Esophagus muscularis mucosa (tissue), 3 donors: ENCODE results near the gene MAGI1.

Experiments
- POLR2A ChIP-seq: fragments of 450-650 bp; IDR thresholded peaks from one replicate; pipeline ENCODE4 v1.6.1; 2017; ENCODE audit warnings: antibody characterized with exemption, moderate library complexity, mild to moderate bottlenecking, low read depth
- TF ChIP-seq, protein P1 (sequence below), 3 experiments: fragments of 200-600 bp in 2 of 3; fragments of 450-650 bp in 1 of 3; sonication (generic) in 2 of 3; IDR thresholded peaks; one replicate each; pipeline ENCODE4 v1.5.1; 2017 to 2019; ENCODE audit warnings: antibody characterized with exemption in 3 of 3, mild to moderate bottlenecking in 2 of 3, moderate library complexity in 1 of 3

- TF ChIP-seq, protein P1, sequence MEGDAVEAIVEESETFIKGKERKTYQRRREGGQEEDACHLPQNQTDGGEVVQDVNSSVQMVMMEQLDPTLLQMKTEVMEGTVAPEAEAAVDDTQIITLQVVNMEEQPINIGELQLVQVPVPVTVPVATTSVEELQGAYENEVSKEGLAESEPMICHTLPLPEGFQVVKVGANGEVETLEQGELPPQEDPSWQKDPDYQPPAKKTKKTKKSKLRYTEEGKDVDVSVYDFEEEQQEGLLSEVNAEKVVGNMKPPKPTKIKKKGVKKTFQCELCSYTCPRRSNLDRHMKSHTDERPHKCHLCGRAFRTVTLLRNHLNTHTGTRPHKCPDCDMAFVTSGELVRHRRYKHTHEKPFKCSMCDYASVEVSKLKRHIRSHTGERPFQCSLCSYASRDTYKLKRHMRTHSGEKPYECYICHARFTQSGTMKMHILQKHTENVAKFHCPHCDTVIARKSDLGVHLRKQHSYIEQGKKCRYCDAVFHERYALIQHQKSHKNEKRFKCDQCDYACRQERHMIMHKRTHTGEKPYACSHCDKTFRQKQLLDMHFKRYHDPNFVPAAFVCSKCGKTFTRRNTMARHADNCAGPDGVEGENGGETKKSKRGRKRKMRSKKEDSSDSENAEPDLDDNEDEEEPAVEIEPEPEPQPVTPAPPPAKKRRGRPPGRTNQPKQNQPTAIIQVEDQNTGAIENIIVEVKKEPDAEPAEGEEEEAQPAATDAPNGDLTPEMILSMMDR (IDR thresholded peaks at IDR 0.05), result no peak
- no peak for TF ChIP-seq POLR2A
Measured at GRCh38 chr3:65628978-65629377, 409.7 kb downstream of the MAGI1 start.
